ENCODE measurements around the gene KRT71.

The KRT71 gene

DNA sequence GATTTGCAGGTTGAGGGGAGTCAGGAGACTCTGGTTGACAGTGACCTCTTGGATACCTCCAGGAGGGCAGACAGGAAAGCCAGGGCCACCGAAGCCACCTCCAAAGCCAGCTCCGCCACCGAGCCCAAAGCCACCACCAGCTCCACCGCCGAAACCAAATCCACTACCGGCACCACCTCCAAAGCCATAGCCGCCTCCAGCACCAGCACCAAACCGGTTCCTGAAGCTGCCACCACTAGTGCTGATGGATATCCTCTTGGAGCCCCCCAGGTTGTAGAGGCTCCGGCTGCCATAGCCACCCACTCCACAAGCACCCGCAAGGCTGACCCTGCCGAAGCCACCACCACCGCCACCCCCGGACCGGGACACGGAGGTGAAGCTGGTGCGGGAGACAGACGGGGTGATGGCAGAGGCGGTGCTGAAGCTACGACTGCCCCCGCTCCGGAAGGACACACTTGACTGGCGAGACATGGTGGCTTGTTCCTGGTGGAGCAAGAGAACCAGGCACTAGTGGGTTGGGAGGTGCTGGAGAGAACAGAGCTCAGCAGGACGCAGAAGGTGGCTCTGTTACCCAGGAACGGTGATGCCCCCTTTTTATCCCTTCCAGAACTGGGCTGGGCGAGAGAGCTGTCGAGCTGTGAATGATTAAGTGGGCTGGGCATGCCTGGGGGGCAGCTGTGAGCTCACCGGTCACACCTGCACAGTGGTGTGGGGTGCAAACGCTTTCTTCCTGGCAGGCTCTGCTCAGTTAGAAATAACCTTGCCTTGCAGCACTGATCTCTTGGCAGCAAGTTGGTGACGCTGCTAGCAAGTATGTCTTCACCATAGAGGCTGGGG lies 32.9 kb downstream of the KRT71 start, which contains the start of gene KRT5:
TSS of gene KRT5 (minus strand) at position 569 of the 837 bp plus-strand sequence. CDS start at position 471, 98 bp downstream.
- Histone ChIP-seq H4K20me1 (ENCODE audit: control insufficient read depth, insufficient read depth, low read depth, low read length) (0 out of 2 replicates have a peak, but pooled peaks cover 3% of the 10 kb centered on the region), H3K4me3 (ENCODE audit: low read length) (no peak within 1 kb of the TSS), H3K9me3 (ENCODE audit: control insufficient read depth, insufficient read depth, low read length) (no peaks in the 10 kb centered on the region), H3K27me3 (ENCODE audit: control insufficient read depth, low read length) (no peaks in the 10 kb centered on the region), H3K4me2 (ENCODE audit: low read length) (no peak within 1 kb of the TSS), H3K79me2 (ENCODE audit: control insufficient read depth, low read length) (no peaks in the 10 kb centered on the region), H3K9me2 (replicated peaks; ENCODE audit: control insufficient read depth, low read length) (no peaks in the 10 kb centered on the region), H3K36me3 (ENCODE audit: control insufficient read depth, low read length) (no peaks in the 10 kb centered on the region), H3K27ac (ENCODE audit: low read depth, low read length) (no peak within 1 kb of the TSS), H3K4me1 (ENCODE audit: control insufficient read depth, low read length) (no peaks in the 10 kb centered on the region), H3F3A (ENCODE audit: control insufficient read depth, insufficient read depth) (no peaks in the 10 kb centered on the region)
- TF ChIP-seq EZH2phosphoT487 (IDR thresholded peaks at IDR 0.05; ENCODE audit: borderline replicate concordance, low read length), result no peak
- TF ChIP-seq, protein P1, sequence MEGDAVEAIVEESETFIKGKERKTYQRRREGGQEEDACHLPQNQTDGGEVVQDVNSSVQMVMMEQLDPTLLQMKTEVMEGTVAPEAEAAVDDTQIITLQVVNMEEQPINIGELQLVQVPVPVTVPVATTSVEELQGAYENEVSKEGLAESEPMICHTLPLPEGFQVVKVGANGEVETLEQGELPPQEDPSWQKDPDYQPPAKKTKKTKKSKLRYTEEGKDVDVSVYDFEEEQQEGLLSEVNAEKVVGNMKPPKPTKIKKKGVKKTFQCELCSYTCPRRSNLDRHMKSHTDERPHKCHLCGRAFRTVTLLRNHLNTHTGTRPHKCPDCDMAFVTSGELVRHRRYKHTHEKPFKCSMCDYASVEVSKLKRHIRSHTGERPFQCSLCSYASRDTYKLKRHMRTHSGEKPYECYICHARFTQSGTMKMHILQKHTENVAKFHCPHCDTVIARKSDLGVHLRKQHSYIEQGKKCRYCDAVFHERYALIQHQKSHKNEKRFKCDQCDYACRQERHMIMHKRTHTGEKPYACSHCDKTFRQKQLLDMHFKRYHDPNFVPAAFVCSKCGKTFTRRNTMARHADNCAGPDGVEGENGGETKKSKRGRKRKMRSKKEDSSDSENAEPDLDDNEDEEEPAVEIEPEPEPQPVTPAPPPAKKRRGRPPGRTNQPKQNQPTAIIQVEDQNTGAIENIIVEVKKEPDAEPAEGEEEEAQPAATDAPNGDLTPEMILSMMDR (IDR thresholded peaks at IDR 0.05; ENCODE audit: low read depth, low read length, poor library complexity, severe bottlenecking), result no peak

DNA sequence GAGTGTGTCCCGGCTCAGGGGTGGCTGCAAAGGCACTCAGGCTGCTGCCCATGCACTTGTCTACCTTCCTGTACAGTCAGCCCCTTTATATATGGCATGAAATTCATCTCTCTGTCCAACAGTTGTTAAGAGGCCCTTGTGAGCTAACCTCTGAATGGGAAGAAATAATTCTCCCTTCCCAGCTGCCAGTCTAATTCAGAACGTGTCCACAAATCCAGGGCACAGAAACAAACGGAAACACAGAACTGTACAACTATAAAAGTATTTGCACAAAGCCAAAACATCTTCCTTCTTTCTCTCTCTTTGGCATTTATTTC lies 33.6 kb downstream of the KRT71 start:
- H3K27ac ChIP-seq (ENCODE audit: low read depth, low read length), result no peak overlapping the region
- H3K4me3 ChIP-seq (ENCODE audit: low read length), result no peak overlapping the region
- 0 out of 2 replicates have a peak, but pooled peaks cover 3% of the 10 kb centered on the region for H4K20me1 ChIP-seq (ENCODE audit: control insufficient read depth, insufficient read depth, low read depth, low read length)
- no peaks in the 10 kb centered on the region for H3K27me3 ChIP-seq (ENCODE audit: control insufficient read depth, low read length)
- no peaks in the 10 kb centered on the region for H3K79me2 ChIP-seq (ENCODE audit: control insufficient read depth, low read length)
- TF ChIP-seq, protein P1 (IDR thresholded peaks at IDR 0.05; ENCODE audit: low read depth, low read length, poor library complexity, severe bottlenecking), result no peak
- no peak for TF ChIP-seq EZH2phosphoT487 (IDR thresholded peaks at IDR 0.05; ENCODE audit: borderline replicate concordance, low read length)
- H3K36me3 ChIP-seq (ENCODE audit: control insufficient read depth, low read length), result no peaks in the 10 kb centered on the region
- H3K4me2 ChIP-seq (ENCODE audit: low read length), result no peak overlapping the region
- no peaks in the 10 kb centered on the region for H3K4me1 ChIP-seq (ENCODE audit: control insufficient read depth, low read length)
- no peaks in the 10 kb centered on the region for H3K9me3 ChIP-seq (ENCODE audit: control insufficient read depth, insufficient read depth, low read length)
- H3F3A ChIP-seq (ENCODE audit: control insufficient read depth, insufficient read depth), result no peaks in the 10 kb centered on the region
- H3K9me2 ChIP-seq (replicated peaks; ENCODE audit: control insufficient read depth, low read length), result no peaks in the 10 kb centered on the region

DNA sequence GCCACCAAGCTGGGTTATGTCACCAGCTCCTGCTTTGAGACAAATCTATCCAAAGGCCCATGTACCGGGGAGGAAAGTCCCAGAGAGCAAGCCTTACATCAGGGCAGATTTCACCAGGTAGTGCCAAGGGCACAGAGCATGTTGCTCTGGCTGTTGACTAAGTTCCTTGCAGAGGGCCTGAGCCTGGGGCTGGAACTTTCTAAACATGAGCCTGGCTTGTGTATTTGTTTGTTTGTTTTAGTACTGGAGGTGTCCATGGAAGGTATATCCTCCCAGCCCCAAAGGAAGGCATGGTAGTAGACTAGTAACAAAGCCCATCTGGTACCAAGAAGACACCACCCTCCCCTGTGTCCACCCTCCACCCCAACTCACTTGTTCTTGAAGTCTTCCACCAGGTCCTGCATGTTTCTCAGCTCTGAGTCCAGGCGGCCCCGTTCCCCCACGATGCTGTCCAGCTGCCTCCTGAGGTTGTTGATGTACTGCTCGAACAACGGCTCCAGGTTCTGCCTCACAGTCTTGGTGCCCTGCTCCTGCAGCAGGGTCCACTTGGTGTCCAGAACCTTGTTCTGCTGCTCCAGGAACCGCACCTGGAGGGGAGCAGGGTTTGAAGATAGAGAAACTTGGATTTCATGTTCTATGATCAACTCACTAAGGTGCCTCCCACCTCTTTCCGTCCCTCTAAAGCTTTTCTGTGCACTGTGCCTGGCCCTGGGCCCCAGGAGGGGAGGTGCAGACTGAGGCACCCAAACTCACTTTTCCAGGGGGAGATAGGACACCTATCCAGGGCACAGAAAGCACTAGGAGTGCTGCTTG lies 34.2 kb downstream of the KRT71 start:
- Histone ChIP-seq H3K4me3 (ENCODE audit: low read length) (no peak overlapping the region), H3K36me3 (ENCODE audit: control insufficient read depth, low read length) (no peaks in the 10 kb centered on the region), H3K27ac (ENCODE audit: low read depth, low read length) (no peak overlapping the region), H3F3A (ENCODE audit: control insufficient read depth, insufficient read depth) (no peaks in the 10 kb centered on the region), H3K79me2 (ENCODE audit: control insufficient read depth, low read length) (no peaks in the 10 kb centered on the region), H3K4me1 (ENCODE audit: control insufficient read depth, low read length) (no peaks in the 10 kb centered on the region), H3K4me2 (ENCODE audit: low read length) (no peak overlapping the region), H3K27me3 (ENCODE audit: control insufficient read depth, low read length) (no peaks in the 10 kb centered on the region), H3K9me2 (replicated peaks; ENCODE audit: control insufficient read depth, low read length) (no peaks in the 10 kb centered on the region), H3K9me3 (ENCODE audit: control insufficient read depth, insufficient read depth, low read length) (no peaks in the 10 kb centered on the region), H4K20me1 (ENCODE audit: control insufficient read depth, insufficient read depth, low read depth, low read length) (0 out of 2 replicates have a peak, but pooled peaks cover 3% of the 10 kb centered on the region)
- TF ChIP-seq EZH2phosphoT487 (IDR thresholded peaks at IDR 0.05; ENCODE audit: borderline replicate concordance, low read length), result no peak
- TF ChIP-seq, protein P1 (IDR thresholded peaks at IDR 0.05; ENCODE audit: low read depth, low read length, poor library complexity, severe bottlenecking), result no peak
